Measurements from ENCODE around the gene RESP18. TPM values are rescaled to one million over a fixed set of nuclear protein-coding genes. Genes with fewer than 3 reads are reported as not detected.
A peak's percentile ranks its signal among the peaks of the same experiment; 100 is the strongest.

RESP18 gene
- total RNA-seq, 1 experiment from 2014 or later = not detected

DNA sequence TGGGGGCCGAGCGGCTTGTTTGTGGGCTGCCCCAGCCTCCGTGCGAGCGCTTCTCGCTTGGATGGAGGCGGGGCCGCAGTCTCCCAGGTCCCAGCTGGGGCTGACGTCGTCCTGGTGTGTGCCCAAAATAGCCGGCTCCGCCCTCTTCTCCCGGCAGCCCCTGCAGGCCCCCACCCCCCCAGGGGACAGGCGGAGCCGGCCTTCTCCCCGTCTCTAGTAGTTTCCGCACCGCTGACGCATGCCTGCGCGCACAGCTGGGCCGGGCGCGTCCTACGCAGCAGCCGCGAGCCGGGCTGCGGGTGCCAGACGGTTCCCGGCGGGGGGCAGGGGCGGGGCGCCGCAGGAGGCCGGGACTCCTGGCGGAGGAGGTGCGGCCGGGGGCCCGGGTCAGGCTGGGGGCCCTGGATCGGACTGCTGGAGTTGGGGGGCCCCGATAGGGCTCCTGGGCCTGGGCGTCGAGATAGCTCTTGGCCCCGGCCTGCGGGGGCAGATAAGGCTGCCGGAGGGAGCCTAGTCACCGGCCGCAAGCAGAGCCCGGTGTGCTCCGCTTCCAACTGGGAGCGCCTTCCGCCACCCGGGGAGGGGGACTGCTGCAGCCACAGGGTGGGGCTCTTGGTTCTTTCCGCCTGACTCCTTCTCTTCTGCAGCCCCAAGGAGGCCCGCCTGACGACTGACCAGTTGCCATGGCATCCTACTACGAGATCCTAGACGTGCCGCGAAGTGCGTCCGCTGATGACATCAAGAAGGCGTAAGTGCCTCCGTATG, 53.2 kb downstream of the RESP18 start, which contains the start of gene DNAJB2 (continued):
- no peak for TF ChIP-seq TCF7L2 (IDR thresholded peaks at IDR 0.05; ENCODE audit: borderline replicate concordance, extremely low read depth, insufficient read depth, insufficient read length)

DNA sequence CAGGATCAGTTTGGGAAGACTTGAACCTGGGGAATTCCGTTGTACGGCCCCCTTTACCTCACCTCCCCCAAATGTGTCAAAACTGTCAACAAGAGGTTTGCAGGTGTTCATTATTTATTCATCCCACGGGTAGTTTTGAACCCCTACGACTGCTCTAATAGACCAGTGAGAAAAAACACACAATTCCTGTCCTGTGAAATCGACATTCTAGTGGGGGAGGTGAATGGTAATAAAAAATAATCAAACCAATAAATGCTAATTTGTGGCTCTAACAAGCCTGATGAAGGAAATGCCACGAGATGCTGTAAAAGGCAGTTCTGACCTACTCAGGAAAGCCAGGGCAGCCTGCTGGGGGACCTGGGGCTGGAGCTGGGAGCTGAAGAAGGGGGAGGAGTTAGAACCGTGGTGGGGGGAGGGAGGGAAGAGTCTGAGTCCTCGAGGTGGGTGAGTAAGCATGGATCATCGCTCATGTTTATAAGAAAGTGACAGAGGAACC, 53.8 kb downstream of the RESP18 start:
- intact Hi-C loops (cut with micrococcal nuclease) = loop anchor here (1.0 kb wide), 1 partner anchor 16 kb away; no protein-coding TSS in a partner anchor
- Histone ChIP-seq H3K27ac (ENCODE audit: low read depth, low read length) (peak overlapping the region; percentile 82), H3K4me1 (ENCODE audit: control insufficient read depth in 1 of 2, insufficient read depth in 2 of 2, low read length in 2 of 2) (peaks cover 36 to 57% of the 10 kb centered on the region in 2 experiments), H3K27me3 (ENCODE audit: insufficient read depth, low read length) (no peaks in the 10 kb centered on the region), H4K20me1 (ENCODE audit: insufficient read depth) (no peaks in the 10 kb centered on the region), H3K79me2 (ENCODE audit: insufficient read depth, low read length) (no peaks in the 10 kb centered on the region), H2AFZ (ENCODE audit: low read depth, low read length, poor library complexity, severe bottlenecking) (no peak overlapping the region), H3K9me3 (ENCODE audit: control insufficient read depth in 1 of 2, insufficient read depth in 1 of 2, low read depth in 1 of 2, low read length in 2 of 2) (no peaks in the 10 kb centered on the region), H3K4me3 (replicated peaks in 1 of 2; ENCODE audit: low read depth in 1 of 2, low read length in 2 of 2) (peak overlapping the region; percentile 42 to 59), H3K36me3 (ENCODE audit: control insufficient read depth in 1 of 2, insufficient read depth in 2 of 2, low read length in 2 of 2) (no peaks in the 10 kb centered on the region), H3K4me2 (ENCODE audit: low read length) (peak overlapping the region; percentile 86), H3K9ac (ENCODE audit: low read length) (peak overlapping the region; percentile 71), H3K9me2 (ENCODE audit: insufficient read depth) (no peaks in the 10 kb centered on the region)
- ATAC-seq (peak; percentile 24; the same call in 1 of the 2 replicates), DNase-seq (ENCODE audit: low read depth, low spot score) (no peak)
- TF ChIP-seq CEBPB (IDR thresholded peaks at IDR 0.05; ENCODE audit: low read depth) (no peak), ZFX (IDR thresholded peaks at IDR 0.05) (no peak), EGR1 (IDR thresholded peaks at IDR 0.05; ENCODE audit: low read depth) (no peak)
- TF ChIP-seq, protein P1, sequence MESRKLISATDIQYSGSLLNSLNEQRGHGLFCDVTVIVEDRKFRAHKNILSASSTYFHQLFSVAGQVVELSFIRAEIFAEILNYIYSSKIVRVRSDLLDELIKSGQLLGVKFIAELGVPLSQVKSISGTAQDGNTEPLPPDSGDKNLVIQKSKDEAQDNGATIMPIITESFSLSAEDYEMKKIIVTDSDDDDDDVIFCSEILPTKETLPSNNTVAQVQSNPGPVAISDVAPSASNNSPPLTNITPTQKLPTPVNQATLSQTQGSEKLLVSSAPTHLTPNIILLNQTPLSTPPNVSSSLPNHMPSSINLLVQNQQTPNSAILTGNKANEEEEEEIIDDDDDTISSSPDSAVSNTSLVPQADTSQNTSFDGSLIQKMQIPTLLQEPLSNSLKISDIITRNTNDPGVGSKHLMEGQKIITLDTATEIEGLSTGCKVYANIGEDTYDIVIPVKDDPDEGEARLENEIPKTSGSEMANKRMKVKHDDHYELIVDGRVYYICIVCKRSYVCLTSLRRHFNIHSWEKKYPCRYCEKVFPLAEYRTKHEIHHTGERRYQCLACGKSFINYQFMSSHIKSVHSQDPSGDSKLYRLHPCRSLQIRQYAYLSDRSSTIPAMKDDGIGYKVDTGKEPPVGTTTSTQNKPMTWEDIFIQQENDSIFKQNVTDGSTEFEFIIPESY (IDR thresholded peaks at IDR 0.05; ENCODE audit: extremely low read depth, insufficient replicate concordance, low read length) = no peak
- TF ChIP-seq, protein P2, sequence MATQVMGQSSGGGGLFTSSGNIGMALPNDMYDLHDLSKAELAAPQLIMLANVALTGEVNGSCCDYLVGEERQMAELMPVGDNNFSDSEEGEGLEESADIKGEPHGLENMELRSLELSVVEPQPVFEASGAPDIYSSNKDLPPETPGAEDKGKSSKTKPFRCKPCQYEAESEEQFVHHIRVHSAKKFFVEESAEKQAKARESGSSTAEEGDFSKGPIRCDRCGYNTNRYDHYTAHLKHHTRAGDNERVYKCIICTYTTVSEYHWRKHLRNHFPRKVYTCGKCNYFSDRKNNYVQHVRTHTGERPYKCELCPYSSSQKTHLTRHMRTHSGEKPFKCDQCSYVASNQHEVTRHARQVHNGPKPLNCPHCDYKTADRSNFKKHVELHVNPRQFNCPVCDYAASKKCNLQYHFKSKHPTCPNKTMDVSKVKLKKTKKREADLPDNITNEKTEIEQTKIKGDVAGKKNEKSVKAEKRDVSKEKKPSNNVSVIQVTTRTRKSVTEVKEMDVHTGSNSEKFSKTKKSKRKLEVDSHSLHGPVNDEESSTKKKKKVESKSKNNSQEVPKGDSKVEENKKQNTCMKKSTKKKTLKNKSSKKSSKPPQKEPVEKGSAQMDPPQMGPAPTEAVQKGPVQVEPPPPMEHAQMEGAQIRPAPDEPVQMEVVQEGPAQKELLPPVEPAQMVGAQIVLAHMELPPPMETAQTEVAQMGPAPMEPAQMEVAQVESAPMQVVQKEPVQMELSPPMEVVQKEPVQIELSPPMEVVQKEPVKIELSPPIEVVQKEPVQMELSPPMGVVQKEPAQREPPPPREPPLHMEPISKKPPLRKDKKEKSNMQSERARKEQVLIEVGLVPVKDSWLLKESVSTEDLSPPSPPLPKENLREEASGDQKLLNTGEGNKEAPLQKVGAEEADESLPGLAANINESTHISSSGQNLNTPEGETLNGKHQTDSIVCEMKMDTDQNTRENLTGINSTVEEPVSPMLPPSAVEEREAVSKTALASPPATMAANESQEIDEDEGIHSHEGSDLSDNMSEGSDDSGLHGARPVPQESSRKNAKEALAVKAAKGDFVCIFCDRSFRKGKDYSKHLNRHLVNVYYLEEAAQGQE (IDR thresholded peaks at IDR 0.05; ENCODE audit: low read depth) = no peak
- TF ChIP-seq, protein P3, sequence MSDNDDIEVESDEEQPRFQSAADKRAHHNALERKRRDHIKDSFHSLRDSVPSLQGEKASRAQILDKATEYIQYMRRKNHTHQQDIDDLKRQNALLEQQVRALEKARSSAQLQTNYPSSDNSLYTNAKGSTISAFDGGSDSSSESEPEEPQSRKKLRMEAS (IDR thresholded peaks at IDR 0.05) = no peak
- POLR2A ChIA-PET = interaction anchor here (0.8 to 1.5 kb wide), 7 partner anchors 9 to 122 kb away, joined by 3 to 6 read pairs (median 4); partner anchors contain the start of genes DNPEP, TUBA4A and TUBA4B
- BruUV-seq (replicated peaks) = TSS peak; percentile 87
- CTCF ChIA-PET = interaction anchor here (0.6 to 4.3 kb wide), 13 partner anchors 9 to 277 kb away, joined by 3 to 71 read pairs (median 3); partner anchors contain the start of genes CNPPD1, GLB1L, STK16 and TUBA4A
- RAD21 ChIA-PET (ENCODE audit: low non-redundant PET in 1 of 2, low total read pairs in 2 of 2, uncharacterized antibody in 2 of 2, unreplicated experiment in 2 of 2) = no interaction called here
